GM19395 (cell line): ENCODE measurements around the gene CMTM1.
"Not testable (repeated sequence)": the region's sequence is repeated elsewhere in the genome, so short reads cannot be mapped to it uniquely, and the experiment has no call there.

Source experiments
- ATAC-seq: cut with Tn5 transposase; IDR thresholded peaks from one replicate; pipeline ENCODE4 v1.9.1; 2021; ENCODE audit warnings: mild to moderate bottlenecking, moderate library complexity; ENCODE audit not compliant: unreplicated experiment

The CMTM1 gene

GRCh38 chr16:66610111-66610820 lies 44.0 kb downstream of the CMTM1 start:
- no peak for ATAC-seq

DNA sequence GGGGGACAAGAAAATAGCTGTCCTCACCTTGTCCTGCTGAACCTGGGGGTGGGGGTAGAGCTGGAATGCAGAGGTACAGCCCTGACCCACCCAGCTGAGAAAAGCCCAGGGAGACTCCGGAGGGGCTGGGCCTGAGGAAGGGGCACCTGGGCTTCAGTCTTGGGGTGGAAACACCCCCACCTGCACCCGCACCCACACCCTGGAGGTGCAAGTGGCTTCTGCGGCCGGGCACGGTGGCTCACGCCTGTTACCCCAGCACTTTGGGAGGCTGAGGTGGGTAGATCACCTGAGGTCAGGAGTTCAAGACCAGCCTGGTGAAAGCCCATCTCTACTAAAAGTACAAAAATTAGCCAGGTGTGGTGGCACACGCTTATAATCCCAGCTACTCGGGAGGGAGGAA lies 45.7 kb downstream of the CMTM1 start:
- not testable (repeated sequence) for ATAC-seq

DNA sequence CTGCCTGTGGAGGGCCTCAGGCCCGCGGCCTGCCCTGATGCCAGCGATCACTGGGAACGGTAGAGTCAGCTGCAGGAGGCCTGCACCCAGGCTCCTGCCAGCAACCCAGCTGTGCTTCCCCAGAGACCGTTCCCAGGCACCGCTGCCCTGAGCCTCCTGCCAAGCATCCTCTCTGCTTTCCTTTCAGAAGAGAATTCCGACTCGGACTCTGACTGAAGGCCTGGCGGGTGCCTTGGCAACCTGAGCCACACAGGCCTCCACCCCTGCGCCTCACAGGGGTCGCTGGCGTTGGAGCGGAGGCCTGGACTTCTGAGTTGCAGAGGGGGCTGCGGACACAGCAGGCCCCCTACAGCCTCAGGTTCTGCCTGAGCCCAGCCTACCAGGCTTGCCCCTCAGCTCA lies 46.2 kb downstream of the CMTM1 start:
- no peak for ATAC-seq

- no peak for ATAC-seq
Measured at GRCh38 chr16:66614161-66614802, 48.0 kb downstream of the CMTM1 start.

- ATAC-seq, result no peak
Measured at GRCh38 chr16:66616169-66616568, 49.9 kb downstream of the CMTM1 start.

DNA sequence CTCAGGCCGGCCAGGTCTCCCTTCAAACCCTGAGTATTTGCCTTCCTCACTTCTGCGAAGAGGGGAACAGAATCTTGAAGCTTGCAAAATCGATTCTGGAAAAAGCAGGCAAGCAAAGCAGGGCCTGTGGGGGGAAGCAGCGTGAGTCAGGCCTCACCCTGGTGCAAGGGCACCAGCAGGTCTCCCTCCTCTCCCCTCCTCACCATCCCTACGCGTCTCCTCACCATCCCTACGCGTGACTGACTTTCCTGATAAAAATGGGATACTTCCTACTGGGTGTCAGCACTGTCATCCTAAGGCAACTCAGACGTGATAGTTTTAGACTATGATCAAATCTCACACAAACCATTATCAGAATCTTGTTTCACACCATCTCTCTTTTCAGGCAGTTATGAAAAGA lies 50.4 kb downstream of the CMTM1 start:
- ATAC-seq, result no peak

GRCh38 chr16:66617010-66617434 lies 50.8 kb downstream of the CMTM1 start:
- no peak for ATAC-seq

DNA sequence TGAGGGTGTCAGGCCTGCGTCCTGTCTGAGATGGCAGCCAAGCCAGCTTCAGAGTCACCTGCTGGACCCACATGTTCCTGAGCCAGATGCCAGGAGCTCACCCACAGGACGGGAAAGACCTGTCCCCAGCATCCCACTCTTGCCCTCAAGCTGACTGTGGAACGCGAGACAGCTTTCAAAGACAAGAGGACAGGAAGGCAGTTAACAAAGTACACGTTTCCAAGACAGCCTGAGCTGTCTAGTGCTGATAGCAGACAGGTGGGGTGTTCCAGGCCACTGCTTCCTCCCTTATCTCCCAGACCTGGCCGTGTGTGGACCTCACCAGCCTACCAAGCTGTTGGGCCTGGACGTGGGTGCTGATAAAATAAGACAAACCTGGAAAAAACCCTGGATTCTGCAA lies 51.5 kb downstream of the CMTM1 start:
- ATAC-seq, result no peak

DNA sequence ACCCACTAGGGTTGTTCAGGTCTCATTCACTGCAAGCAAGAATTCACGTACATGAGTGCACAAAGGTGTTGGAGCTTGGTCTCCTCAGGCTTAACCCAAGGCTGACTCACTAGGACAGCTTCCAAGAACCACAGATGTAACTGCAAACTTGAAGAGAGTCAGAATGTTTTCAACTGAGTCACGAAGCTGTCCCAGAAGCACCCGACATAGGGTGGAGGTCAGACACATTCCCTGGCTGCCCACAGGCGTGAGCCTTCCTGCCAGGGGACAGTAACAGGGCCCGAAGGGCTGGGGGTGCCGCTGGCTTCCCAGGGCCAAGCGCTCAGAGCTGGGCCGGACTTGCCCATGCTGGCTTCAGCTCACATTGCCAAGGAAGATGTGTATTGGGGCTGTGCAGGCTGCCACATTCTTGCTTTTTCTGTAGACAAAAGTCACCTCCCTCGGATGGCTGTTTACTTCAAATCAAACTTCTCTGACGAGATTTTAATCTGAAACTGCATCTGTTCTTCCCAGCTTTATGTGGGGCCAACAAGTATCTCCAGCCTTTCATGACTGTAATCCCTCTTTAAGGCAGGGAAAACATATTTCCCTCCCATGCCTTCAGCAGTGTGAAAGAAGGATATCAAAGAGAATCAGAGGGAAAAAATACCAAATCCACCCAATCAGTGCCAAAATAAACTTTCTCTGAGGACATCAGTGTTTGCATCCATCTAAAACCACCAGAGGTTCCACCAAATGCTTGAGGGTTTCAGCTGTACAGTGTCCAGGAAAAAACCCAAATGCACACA lies 52.5 kb downstream of the CMTM1 start:
- ATAC-seq, result no peak

- ATAC-seq, result no peak
Measured at GRCh38 chr16:66619534-66620428, 53.5 kb downstream of the CMTM1 start.

- ATAC-seq, result no peak
Measured at GRCh38 chr16:66620429-66620795, 54.2 kb downstream of the CMTM1 start.

DNA sequence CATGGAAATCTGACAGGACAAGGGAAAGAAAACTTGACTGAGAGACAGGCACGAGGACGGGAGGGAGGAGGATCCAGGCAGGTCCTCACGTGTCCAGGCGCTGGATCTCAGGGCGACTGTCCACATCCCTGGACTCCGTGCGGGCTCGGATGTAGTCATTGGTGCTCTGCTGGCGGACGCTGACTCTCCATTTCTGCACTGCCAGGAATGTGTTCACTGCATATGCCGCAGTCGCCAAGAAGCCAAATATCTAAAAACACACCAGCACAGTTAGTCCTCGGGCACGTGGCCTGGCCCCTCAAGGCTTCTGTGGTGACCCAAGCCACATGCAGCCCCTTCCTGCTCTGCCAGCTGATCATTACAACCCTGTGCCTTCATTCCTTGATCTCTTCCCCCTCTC lies 55.7 kb downstream of the CMTM1 start:
- no peak for ATAC-seq

- ATAC-seq, result no peak
Measured at GRCh38 chr16:66622863-66623262, 56.6 kb downstream of the CMTM1 start.

- ATAC-seq, result no peak
Measured at GRCh38 chr16:66623755-66624154, 57.5 kb downstream of the CMTM1 start.

- not testable (repeated sequence) for ATAC-seq
Measured at GRCh38 chr16:66627611-66628378, 61.6 kb downstream of the CMTM1 start.
